SIG-M5 treated with dmso at 0.1 percent for 504 hours (cell line): ENCODE data around the gene MYB.

Experiments
- DNase-seq: peaks from one replicate; lab custom pipeline; 2025; ENCODE audit not compliant: unreplicated experiment; lab: John Stamatoyannopoulos, UW

Gene MYB

DNA sequence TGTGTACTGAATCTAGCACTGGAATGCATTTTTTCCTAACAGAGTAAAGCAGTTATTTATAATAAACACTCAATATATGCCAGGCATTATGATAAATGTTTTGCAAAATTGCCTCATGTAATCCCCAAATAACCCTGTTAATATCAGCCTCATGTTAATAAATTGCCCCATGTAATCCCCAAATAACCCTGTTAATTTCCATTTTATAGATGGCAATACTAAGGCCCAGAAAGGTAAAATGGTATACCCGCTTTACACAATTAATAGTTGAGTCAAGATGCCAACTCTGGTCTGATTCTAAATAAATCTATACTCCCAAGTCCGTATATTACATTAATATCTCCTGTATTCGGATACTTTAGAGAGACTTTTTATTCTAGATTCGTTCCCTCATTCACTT is 6.3 kb downstream of the MYB start:
- DNase-seq: no peak

DNA sequence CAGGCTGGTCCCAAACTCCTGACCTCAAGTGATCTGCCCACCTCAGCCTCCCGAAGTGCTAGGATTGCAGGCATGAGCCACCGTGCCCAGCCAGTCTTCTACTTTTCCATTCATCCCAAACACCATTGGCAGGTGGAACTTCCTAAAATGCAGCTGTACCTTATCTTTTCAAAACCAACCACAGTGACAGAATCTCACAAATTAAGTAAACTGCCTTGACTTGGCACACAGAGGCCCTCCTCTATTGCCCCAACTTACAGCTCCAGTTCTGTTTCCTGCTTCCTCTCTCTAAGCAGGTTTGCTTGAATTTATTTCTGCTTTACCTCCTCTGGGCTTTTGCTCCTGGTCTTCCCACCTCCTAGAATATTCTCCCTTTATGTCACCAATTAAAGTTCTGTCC is 7.6 kb downstream of the MYB start:
- DNase-seq: no peak

DNA sequence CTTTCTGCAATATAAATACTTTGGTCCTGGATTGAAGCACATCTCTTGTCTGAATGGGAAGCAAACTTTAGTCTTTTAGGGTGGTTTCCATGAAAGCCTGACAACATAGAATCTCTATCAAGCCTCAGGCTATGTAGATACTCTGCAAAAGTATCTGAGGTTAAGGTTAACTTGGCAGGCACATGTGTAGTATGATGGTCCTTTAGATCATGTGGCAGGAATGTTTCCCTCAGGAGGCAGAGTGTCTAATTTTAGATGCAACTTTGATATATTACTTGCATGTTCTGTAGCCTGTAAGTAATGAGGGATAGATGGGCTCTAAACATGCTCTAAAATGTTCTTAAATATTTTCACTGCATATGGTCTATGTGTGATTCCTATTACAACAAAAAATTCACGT is 8.2 kb downstream of the MYB start:
- DNase-seq: no peak

DNA sequence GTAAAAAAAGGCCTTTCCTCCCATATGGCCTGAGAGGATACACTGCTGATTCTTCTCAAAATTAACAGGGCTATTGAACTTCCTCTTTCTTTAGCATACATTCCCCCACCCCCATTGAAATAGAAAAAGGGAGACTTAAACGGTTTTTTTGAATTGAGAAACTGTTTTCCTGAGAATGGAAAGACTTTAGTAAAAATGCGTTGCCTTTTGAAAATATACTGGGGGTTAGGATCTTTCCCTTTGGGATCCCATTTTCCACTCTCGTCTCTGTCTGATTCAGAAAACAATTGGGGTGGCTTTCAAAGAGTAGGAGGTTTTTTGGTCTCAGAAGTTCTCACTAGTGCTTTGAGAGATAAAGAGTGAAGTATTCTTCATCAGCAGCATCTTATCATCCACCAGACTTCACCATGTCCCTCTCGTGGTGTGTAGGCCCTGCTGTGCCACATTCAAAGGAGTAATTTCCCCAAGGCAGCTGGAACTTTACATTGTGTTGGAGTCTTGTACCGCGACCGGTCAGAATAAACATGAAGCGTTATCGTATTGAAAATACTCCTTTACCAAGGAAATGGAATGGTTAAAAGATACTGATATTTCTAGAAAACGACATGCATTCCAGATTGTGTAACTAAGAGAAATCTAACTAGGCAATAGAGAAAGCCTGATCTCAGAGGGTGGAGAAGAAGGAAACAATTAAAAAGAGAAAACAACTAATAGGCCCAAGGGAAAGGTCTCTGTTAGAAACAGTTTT is 10.6 kb downstream of the MYB start:
- DNase-seq: peak; percentile 93

DNA sequence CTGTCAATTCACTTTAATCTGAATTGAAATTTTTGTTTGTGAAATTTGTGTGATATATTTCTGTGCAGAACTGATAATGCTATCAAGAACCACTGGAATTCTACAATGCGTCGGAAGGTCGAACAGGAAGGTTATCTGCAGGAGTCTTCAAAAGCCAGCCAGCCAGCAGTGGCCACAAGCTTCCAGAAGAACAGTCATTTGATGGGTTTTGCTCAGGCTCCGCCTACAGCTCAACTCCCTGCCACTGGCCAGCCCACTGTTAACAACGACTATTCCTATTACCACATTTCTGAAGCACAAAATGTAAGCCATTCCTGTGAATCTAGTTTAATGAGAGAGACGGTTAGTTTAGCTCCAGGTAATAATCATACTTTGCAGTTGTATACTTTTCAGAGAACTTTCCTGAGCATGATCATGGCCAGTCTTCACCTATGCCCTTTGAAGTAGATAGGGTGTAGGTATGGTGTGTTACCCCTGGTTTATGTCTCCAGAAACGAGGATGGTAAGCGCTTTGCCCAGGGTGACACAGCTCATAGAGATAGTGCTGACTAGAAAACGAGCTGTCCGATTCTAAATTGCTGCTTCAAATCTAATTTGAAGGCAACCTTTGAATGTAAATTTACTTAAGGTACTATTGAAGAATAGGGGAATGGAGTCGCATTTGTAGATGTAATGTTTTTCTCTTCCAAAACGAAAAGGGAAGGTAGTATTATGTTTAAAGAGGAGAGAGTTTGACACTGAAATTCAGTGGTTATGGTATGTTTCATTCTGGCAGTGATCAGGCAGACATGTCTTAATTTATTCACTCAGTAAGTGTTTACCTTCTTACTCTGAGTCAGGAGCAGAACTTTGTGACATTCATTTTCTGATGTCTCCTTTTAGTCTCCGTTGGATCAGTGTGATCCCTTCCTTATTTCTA is 11.4 kb downstream of the MYB start:
- peak; percentile 34 for DNase-seq

DNA sequence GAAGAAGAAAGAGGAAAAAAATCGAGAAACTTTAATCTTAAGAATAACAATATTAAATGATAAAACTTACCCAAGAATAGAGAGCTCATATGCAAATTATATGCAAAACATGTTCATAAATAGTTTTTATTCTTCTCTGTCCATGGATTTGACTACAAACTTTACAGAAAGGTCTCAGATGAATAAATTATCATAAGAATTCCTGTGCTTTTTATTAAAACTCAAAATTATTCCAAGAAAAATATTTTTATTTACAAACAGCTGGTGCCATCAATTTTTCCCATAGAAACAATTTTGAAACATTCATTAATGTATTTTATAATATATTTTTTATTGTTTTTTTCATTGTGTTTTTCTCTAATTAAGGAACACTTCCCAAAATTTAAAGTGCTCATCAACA is 12.1 kb downstream of the MYB start:
- DNase-seq: no peak

DNA sequence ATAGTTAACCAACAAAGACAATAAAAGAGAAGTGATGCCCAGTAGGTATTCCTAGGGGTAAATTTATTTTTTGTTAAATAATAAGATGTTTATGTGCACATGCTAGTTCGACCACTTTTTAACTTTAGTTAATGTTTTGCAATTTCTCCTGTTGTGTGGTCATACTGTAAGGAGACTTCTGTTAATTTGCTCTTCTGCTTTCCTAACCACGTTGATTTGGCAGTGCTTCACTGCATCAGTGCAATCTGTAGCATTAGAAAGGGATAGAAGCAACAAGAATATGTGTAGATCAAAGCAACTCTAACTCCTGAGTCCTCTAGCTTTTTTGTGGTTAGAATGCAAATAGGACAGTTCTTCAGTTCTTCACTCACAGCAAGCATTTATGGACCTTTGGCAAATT is 13.9 kb downstream of the MYB start:
- DNase-seq: peak; percentile 95

DNA sequence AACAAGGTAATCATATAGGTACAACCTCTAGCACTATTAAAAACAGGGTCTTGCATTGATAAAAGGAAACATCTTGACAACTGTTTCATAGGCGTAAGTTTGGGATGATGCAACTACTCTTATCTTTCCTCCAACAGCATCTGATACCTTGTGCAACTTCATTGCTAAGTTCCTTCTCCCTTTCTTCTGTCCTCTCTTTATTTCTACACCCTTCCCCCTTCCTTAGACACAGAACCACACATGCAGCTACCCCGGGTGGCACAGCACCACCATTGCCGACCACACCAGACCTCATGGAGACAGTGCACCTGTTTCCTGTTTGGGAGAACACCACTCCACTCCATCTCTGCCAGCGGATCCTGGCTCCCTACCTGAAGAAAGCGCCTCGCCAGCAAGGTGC is 14.4 kb downstream of the MYB start:
- peak; percentile 98 for DNase-seq

DNA sequence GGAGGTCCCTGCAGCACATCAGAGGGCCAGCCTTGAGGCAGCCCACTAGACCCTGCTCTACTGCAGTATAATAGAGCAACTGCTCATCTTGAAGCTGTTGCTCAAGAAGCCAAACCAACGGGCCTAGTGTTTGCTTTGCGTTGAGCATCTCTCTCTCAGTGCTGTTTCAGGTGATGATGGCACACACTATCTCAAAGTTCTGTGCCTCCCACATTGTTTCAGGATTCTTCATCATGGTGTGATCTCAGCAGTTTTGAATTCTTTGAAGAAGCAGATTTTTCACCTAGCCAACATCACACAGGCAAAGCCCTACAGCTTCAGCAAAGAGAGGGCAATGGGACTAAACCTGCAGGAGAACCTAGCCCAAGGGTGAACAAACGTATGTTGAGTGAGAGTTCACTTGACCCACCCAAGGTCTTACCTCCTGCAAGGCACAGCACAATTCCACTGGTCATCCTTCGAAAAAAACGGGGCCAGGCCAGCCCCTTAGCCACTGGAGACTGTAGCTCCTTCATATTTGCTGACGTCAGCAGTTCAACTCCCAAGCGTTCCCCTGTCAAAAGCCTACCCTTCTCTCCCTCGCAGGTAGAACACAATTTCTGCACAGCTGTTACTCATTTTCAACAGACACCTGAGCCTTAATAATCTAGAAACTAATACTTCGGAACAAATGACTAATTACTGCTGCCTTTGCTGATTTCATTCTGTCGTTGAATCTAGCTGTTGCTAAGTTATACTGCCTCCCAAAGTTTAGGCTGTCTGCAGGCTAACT is 15.8 kb downstream of the MYB start:
- no peak for DNase-seq

DNA sequence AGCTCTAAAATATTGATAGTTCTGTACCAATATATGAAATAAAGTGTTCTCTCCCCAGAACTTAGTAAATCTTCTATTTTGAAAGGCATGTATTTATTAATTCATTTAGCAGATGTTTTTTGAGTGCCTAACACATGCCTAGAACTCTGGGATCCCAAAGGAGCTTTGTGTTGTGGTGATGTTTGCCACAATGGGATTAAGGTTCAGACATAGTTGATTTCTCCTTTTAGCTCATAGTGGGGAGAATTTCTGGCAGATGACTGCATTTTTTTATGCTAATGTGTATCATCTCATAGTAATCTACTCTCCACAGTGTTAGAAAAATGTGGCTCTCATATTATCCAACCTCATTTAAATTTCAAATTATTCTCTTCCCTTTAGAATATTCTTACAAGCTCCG is 21.7 kb downstream of the MYB start:
- DNase-seq: no peak

DNA sequence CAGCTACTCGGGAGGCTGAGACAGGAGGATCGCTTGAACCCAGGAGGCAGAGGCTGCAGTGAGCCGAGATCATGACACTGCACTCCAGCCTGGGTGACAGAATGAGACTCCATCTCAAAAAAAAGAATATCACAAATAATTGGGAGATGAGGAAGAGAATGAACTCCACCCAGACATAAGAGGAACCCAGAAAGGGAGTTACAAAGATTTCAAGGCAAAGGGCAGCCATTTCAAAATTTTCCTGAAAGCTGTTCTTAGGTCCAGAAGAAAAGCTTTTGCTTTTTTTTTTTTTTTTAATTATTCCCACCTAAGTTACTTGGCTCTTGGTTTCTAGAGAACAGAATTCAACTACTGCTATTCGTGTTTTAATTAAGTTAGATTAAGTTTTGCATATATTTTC is 23.8 kb downstream of the MYB start:
- DNase-seq: no peak

DNA sequence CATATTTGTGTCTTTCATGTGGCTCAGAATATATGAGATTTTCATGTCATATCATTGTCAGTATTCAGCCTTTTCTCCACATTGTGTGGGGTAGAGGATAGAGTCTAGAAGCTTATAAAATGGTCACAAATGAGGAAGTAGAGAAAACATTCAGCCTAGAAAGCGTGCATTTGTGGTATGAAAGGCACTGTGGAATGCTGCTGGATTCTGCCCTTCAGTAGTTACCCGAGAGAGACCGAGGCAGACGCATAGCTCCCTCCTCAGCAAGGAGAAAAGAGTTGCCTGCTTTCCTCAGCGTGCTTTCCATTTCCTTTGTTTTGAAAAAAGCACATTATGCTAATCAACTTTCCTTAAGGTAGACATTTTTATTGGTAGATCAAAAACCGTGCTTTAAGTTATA is 28.7 kb downstream of the MYB start:
- peak; percentile 75 for DNase-seq

DNA sequence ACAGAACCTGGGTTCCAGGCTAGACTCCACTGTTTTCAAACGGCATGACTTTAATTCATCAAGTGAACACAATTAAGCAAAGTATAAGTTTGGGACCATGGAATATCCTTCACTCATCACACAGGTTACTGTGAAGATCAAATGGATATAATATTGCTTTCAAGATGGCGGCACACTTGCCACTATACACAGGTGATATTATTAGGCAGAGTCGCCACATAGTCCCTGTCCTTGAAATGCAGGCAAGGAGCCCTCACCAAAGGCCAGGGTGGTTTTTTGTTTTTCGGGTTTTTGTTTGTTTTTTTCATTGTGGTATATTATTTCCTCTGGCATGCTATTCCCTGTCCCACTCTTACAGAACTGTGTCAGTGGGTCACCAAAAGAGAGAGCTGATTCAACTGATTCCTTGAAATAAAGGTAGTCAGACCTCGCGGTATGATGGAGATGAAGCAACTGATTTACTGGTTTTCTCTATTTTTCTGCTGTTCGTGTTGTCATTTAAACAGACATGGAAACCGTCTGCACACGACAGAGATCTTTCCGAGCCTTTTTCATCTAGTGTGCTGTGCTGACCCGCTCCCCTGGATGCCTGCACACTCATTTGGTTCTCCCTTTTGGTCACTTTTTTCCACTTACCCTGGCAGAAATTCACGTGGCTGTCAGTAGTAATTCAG is 29.7 kb downstream of the MYB start:
- no peak for DNase-seq

DNA sequence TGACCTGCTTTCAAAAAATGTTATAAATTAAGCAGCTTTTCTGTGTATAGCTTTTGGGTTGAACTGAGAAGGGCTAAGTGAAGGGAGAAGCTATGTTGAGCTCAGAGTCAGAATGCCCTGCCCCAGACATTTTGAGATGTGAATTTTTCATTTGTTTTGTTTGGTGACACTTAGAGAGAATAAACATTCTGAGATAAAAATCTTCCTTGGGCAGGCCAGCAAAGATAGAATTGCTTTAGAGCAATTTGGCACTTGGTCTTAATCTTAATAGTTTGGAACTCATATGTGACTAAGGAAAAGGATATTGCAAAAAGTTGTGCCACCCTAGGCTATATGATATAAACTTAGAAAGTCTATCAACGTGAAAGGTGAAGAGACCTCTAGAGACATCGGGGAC is 30.2 kb downstream of the MYB start:
- no peak for DNase-seq

DNA sequence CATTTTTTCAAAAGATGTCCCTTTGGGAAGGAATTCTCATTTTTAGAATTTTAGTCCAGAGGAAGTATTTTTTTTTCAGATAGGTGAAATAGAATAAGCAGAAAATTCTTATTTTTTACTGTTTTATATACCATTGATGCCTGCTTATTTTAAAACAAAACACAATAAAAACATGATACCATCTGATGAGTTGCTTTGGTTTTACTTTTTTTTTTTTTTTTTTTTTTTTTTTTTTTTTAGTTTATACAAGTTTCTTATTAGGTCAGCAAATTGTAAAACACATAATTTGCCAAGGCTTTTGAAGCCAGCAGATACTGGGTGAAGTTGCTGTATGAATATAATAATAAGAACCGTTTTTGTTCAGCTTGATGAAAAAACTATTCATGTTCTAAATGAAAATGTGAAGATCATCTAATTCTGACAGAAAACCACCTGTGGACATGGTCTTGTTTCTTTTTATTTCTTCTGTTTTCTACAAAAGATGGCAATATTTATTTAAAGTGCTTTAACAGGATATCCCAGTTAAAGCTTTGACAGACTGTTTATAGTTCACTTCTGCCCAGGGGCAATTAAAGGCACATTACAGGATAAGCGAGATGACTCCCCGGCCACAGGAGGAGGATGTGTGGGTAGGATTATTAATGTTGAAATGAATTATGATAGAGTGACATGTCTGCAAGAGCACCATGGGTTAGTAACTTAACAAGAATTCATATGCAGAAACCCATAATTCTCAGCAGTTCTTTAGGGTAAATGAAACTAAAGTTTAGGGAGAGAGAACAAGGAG is 31.1 kb downstream of the MYB start:
- no peak for DNase-seq

DNA sequence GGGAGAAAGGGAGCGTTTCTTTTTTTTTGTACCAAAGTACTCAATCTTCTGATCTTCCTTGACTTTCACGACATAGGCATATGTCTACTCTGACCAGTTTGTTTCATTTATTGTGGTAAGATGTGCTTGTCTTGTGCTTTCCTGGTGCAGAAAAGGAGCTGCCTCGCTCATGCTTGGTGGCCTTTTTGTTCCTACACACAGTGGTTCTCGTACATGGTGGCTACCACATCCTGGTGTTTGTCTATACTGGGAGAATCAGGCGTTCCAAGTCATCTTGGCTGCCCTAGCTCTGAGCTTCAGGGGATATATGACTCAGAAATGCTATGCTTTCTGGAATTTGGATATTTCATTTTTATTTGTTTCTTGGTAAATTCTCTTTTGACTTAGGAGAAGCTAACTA is 31.8 kb downstream of the MYB start:
- DNase-seq: no peak

DNA sequence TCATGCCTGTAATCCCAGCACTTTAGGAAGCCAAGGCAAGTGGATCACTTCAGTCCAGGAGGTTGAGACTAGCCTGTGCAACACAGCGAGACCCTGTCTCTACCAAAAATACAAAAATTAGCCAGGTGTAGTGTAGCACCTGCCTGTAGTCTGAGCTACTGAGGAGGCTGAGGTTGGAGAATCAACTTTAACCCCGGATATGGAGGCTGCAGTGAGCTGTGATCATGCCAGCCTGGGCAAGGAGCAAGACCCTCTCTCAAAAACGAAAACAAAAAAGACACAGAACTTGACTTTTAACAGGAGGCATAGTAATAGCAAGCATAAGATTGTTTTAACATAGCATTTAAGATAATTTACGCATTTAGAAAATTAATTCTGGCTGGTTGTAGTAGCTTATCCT is 32.5 kb downstream of the MYB start:
- no peak for DNase-seq

DNA sequence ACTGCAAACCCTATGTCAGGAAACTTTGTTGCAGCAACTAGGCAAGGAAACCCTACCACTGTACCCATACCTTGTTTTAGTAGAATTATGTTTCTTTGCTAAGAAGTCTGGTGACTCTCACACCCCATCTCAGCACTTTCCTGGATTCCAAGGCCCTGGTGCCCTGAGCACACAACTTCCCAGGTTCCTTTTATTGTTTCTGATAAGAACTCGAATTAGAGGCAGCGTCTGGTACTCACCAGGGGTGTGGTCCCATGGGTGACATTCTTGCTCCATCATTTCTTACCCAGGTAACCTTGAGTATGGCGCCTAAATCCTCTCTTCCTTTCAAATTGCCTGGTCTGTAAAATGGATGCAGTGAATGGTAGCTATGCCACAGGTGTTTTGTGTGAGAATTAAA is 34.1 kb downstream of the MYB start:
- no peak for DNase-seq

DNA sequence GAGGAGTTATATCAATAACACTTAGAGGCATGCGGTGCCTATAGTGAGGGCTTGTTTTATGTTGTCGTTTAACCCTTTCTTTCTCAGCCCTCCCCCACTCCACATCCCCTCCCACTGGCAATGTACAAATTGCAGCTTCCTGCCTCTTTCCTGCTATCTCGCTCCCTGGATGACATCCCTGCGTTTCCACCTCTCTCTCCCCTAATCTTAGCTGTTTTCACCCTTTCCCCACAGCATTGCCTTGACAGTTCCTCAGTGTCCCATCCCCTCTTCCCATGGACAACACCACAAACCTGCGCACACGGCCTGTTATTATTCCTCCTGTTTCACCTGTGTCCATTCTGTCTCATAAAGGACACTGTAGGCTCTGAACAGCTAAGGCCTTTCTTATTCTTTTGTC is 34.5 kb downstream of the MYB start:
- DNase-seq: no peak

DNA sequence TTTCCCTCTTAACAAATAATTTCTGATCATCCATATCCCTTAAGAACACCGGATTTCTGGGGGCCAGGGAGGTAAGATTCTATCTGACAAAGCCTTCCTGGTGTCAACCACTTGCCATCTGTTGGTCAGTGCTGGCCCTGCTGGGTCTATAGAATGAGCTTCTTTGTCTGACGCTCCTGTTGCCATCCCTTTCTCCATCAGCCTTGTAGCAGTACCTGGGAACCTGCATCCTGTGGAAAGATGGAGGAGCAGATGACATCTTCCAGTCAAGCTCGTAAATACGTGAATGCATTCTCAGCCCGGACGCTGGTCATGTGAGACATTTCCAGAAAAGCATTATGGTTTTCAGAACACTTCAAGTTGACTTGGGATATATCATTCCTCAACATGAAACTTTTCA is 36.6 kb downstream of the MYB start:
- no peak for DNase-seq
